Esophagus muscularis mucosa (tissue), 4 donors: ENCODE data around the gene PRRX2. TPM values are rescaled to one million over a fixed set of nuclear protein-coding genes. Genes with fewer than 3 reads are reported as not detected.

Experiments
- DNase-seq: peaks from one replicate; pipeline ENCODE4 v3.0.0-alpha.2; 2017; ENCODE audit errors: extremely low spot score
- H3K27ac ChIP-seq, 4 donors: fragments of 200-600 bp; sonication (generic); replicated peaks in 1 of 4; 1 replicate in 3 of 4; 2 replicates in 1 of 4; pipeline ENCODE4 v1.5.1; 2016 to 2019; ENCODE audit warnings: mild to moderate bottlenecking in 1 of 4
- H3K27me3 ChIP-seq, 4 donors: fragments of 200-600 bp; sonication (generic); one replicate each; pipeline versions ENCODE4 v1.5.1 to v1.6.0; 2016 to 2019
- H3K36me3 ChIP-seq, 4 donors: fragments of 200-600 bp; sonication (generic); one replicate each; pipeline ENCODE4 v1.5.1; 2016 to 2019
- H3K4me1 ChIP-seq, 4 donors: fragments of 200-600 bp; sonication (generic); one replicate each; pipeline ENCODE4 v1.5.1; 2016 to 2019
- H3K4me3 ChIP-seq, 4 donors: fragments of 200-600 bp; sonication (generic); 1 replicate in 2 of 4; 2 replicates in 2 of 4; pipeline ENCODE4 v1.5.1; 2016 to 2019; ENCODE audit warnings: mild to moderate bottlenecking in 4 of 4, moderate library complexity in 1 of 4
- H3K9me3 ChIP-seq, 4 donors: fragments of 200-600 bp; sonication (generic); 1 replicate in 3 of 4; 2 replicates in 1 of 4; pipeline ENCODE4 v1.5.1; 2016 to 2019
- EP300 ChIP-seq: sonication (generic); formaldehyde crosslinking; IDR thresholded peaks from one replicate; pipeline ENCODE4 v1.6.1; 2017; ENCODE audit warnings: antibody characterized with exemption
- POLR2A ChIP-seq: fragments of 450-650 bp; IDR thresholded peaks from one replicate; pipeline ENCODE4 v1.6.1; 2017; ENCODE audit warnings: antibody characterized with exemption, moderate library complexity, mild to moderate bottlenecking, low read depth
- POLR2AphosphoS5 ChIP-seq, 2 donors: sonication (generic); formaldehyde crosslinking; IDR thresholded peaks; one replicate each; pipeline ENCODE4 v1.6.1; 2017; ENCODE audit warnings: antibody characterized with exemption in 2 of 2
- WGBS: methylation state at CpG from one replicate; pipeline ENCODE4 v1.1.5; 2018; 5-methylcytosine and 5-hydroxymethylcytosine counted together
- intact Hi-C: fragments of 100-400 bp; cut with DNase I; formaldehyde crosslinking; loops from one replicate; pipeline ENCODE4 v1.15.1; 2023
- total RNA-seq, 4 donors: library from RNA; depleted of rRNA; stranded (reverse); fragments of >200 nt; gene quantifications; one replicate each; pipeline versions ENCODE4 v1.1.0 to v1.2.1, GENCODE V29; 2016
- TF ChIP-seq, protein P1 (sequence below), 3 experiments: fragments of 200-600 bp in 2 of 3; fragments of 450-650 bp in 1 of 3; sonication (generic) in 2 of 3; IDR thresholded peaks; one replicate each; pipeline ENCODE4 v1.5.1; 2017 to 2019; ENCODE audit warnings: antibody characterized with exemption in 3 of 3, mild to moderate bottlenecking in 2 of 3, moderate library complexity in 1 of 3

The PRRX2 gene
- total RNA-seq, 4 donors from 2014 or later: 1.7 to 13.1 (median 6.2) TPM

DNA sequence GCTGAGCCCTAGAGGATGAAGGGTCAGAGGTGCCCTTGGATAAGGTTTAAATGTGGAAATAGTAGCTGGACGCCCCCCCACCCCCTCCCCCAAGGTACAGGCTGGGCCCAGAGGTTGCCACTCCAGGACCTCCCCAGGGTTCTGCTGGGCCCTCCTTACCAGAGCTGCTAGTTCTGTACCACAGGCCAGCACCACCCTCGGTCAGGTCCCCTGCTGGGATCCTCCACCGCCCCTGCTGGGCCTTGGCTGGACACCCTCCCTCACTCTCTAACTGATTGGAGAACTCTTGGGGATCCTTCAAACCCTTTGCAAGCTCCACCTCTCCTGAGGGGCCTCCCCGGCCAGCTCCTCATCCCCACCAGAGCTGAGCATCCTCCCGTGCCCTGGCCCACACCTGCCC is 52.5 kb downstream of the PRRX2 start:
- 83% methylated on average over 2 of the region's 5 CpGs for WGBS
- intact Hi-C loops: loop anchor here (2.0 to 5.0 kb wide), 2 partner anchors 19 to 51 kb away; partner anchors contain the start of gene PRRX2
- Histone ChIP-seq H3K27me3 (peaks cover 0 to 4% (median 0%) of the 10 kb centered on the region in 4 donors), H3K9me3 (no peaks in the 10 kb centered on the region), H3K27ac (no peak overlapping the region), H3K36me3 (no peaks in the 10 kb centered on the region), H3K4me3 (no peak overlapping the region), H3K4me1 (peaks cover 4 to 39% (median 31%) of the 10 kb centered on the region in 4 donors)
- no peak for DNase-seq
- no peak for TF ChIP-seq EP300
- TF ChIP-seq, protein P1, sequence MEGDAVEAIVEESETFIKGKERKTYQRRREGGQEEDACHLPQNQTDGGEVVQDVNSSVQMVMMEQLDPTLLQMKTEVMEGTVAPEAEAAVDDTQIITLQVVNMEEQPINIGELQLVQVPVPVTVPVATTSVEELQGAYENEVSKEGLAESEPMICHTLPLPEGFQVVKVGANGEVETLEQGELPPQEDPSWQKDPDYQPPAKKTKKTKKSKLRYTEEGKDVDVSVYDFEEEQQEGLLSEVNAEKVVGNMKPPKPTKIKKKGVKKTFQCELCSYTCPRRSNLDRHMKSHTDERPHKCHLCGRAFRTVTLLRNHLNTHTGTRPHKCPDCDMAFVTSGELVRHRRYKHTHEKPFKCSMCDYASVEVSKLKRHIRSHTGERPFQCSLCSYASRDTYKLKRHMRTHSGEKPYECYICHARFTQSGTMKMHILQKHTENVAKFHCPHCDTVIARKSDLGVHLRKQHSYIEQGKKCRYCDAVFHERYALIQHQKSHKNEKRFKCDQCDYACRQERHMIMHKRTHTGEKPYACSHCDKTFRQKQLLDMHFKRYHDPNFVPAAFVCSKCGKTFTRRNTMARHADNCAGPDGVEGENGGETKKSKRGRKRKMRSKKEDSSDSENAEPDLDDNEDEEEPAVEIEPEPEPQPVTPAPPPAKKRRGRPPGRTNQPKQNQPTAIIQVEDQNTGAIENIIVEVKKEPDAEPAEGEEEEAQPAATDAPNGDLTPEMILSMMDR (IDR thresholded peaks at IDR 0.05): no peak
- TF ChIP-seq POLR2AphosphoS5 (IDR thresholded peaks at IDR 0.05): no peak
- no peak for TF ChIP-seq POLR2A

DNA sequence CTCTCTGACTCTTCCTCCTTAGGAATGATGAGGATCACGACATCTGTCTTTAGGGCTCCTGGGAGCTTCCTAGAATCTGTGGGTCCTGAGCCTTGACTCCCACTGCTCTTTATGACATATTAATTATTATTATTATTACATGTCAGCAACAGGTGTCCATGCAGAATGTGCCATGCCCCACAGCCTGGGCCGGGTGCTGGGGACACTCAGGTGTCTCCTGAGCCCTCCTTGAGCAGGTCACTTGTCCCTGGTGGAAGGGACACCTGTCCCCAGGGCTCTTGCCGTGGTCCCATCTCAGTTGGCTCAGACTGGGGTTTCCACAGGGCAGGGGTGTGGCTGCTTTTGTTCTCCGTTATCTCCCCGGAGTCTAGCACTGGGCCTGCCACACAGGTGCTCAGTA is 53.2 kb downstream of the PRRX2 start:
- Histone ChIP-seq H3K4me3 (no peak overlapping the region), H3K4me1 (peaks cover 4 to 33% (median 25%) of the 10 kb centered on the region in 4 donors), H3K9me3 (no peaks in the 10 kb centered on the region), H3K27me3 (peaks cover 0 to 4% (median 0%) of the 10 kb centered on the region in 4 donors), H3K36me3 (no peaks in the 10 kb centered on the region), H3K27ac (no peak overlapping the region)
- TF ChIP-seq, protein P1 (IDR thresholded peaks at IDR 0.05): no peak
- no peak for TF ChIP-seq EP300
- no peak for TF ChIP-seq POLR2AphosphoS5 (IDR thresholded peaks at IDR 0.05)
- TF ChIP-seq POLR2A: no peak
- 86% methylated on average over 5 of the region's 5 CpGs for WGBS
- intact Hi-C loops: loop anchor here (2.0 to 5.0 kb wide), 2 partner anchors 20 to 51 kb away; partner anchors contain the start of gene PRRX2
- no peak for DNase-seq

DNA sequence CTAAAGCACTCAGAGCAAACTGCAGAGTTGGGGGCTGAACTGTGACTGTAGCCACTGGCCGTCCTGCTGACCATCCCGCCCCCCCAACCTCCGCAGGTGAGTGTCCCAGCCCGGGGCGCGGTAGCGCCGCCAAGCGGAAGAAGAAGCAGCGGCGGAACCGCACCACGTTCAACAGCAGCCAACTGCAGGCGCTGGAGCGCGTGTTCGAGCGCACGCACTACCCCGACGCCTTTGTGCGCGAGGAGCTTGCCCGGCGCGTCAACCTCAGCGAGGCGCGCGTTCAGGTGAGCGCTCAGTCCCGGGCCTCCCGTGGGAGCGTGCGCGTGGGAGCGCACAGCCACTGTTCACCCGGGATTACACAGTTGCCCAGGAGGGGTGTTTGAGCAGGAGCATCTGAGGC is 53.7 kb downstream of the PRRX2 start:
- 79% methylated on average over 38 of the region's 38 CpGs for WGBS
- Histone ChIP-seq H3K27ac (no peak overlapping the region), H3K4me3 (no peak overlapping the region), H3K27me3 (peaks cover 0 to 4% (median 0%) of the 10 kb centered on the region in 4 donors), H3K4me1 (peaks cover 4 to 28% (median 21%) of the 10 kb centered on the region in 4 donors), H3K36me3 (no peaks in the 10 kb centered on the region), H3K9me3 (no peaks in the 10 kb centered on the region)
- intact Hi-C loops: loop anchor here (2.0 to 5.0 kb wide), 2 partner anchors 20 to 52 kb away; partner anchors contain the start of gene PRRX2
- no peak for DNase-seq
- TF ChIP-seq POLR2A (no peak), POLR2AphosphoS5 (IDR thresholded peaks at IDR 0.05) (no peak), EP300 (no peak)
- TF ChIP-seq, protein P1 (IDR thresholded peaks at IDR 0.05): no peak

DNA sequence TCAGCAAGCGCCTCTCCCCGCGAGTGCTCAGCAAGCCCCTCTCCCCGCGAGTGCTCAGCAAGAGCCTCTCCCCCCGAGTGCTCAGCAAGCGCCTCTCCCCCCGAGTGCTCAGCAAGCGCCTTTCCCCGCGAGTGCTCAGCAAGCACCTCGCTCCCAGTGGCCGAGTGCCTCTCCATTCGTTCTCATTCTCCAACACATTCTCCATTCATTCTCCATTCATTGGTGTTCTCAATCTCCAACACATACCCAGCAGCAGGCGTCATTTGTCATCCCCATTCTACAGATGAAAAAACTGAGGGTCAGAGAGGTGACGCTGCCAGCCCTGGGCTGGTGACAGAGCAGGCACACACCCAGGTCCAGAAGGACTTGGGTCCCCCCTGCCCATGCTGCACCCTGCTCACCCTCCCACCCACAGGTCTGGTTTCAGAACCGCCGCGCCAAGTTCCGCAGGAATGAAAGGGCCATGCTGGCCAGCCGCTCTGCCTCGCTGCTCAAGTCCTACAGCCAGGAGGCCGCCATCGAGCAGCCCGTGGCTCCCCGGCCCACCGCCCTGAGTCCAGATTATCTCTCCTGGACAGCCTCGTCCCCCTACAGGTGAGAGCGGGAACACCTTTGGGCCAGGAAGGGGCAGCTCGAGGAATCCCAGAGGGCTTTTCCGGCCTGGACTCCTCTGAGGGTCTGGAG is 54.9 kb downstream of the PRRX2 start:
- intact Hi-C loops: no loop called here

More for the DNA sequence above, 54.9 kb downstream of the PRRX2 start:
- peaks cover under 1 to 16% (median 9%) of the 10 kb centered on the region in 4 donors for H3K4me1 ChIP-seq
- H3K36me3 ChIP-seq: no peaks in the 10 kb centered on the region
- no peak overlapping the region for H3K27ac ChIP-seq
- WGBS: 84% methylated on average over 18 of the region's 31 CpGs
- no peak overlapping the region for H3K4me3 ChIP-seq
- DNase-seq: no peak
- no peaks in the 10 kb centered on the region for H3K9me3 ChIP-seq
- TF ChIP-seq POLR2A: no peak
- TF ChIP-seq EP300: no peak
- TF ChIP-seq, protein P1 (IDR thresholded peaks at IDR 0.05): no peak
- no peak for TF ChIP-seq POLR2AphosphoS5 (IDR thresholded peaks at IDR 0.05)
- H3K27me3 ChIP-seq: peaks cover 0 to 4% (median 0%) of the 10 kb centered on the region in 4 donors
